Activated CD8-positive, alpha-beta memory T cell treated with anti-CD3 and anti-CD28 coated beads, Interleukin-2, amount 10 ng/mL, durations not matched to agents 7 days and 5 days (primary cell): Measurements from ENCODE around the gene SHROOM2. TPM values are rescaled to one million over a fixed set of nuclear protein-coding genes. Genes with fewer than 3 reads are reported as not detected.
A peak's percentile ranks its signal among the peaks of the same experiment; 100 is the strongest.

ENCODE experiments used
- ATAC-seq: fragments of 150-1000 bp; cut with Tn5 transposase; one replicate; pipeline ENCODE4 v1.10.0; 2021; ENCODE audit warnings: moderate library complexity
- CTCF ChIA-PET: fragments of 350-600 bp; sonication (Branson Sonifier 250); formaldehyde crosslinking; loops from one replicate; lab custom pipeline; 2021; ENCODE audit warnings: antibody characterized with exemption; lab: Charles Lee
- DNase-seq: peaks from one replicate; pipeline ENCODE4 v3.0.0-alpha.2; 2020
- H3K27ac Mint-ChIP-seq: one replicate; pipeline ENCODE4 v1.8.0; 2021; ENCODE audit warnings: mild to moderate bottlenecking, mixed read lengths
- H3K27me3 Mint-ChIP-seq: one replicate; pipeline ENCODE4 v1.8.0; 2021; ENCODE audit warnings: mixed read lengths
- H3K36me3 Mint-ChIP-seq: one replicate; pipeline ENCODE4 v1.8.0; 2021; ENCODE audit warnings: mild to moderate bottlenecking, mixed read lengths
- H3K4me1 Mint-ChIP-seq: one replicate; pipeline ENCODE4 v1.8.0; 2021; ENCODE audit warnings: mixed read lengths
- H3K4me3 Mint-ChIP-seq: one replicate; pipeline ENCODE4 v1.8.0; 2021; ENCODE audit warnings: mild to moderate bottlenecking, moderate library complexity, mixed read lengths
- H3K9me3 Mint-ChIP-seq: one replicate; pipeline ENCODE4 v1.8.0; 2022; ENCODE audit warnings: low read depth, mixed read lengths
- total RNA-seq, 2 experiments: library from RNA; stranded (reverse); gene quantifications; one replicate each; pipeline ENCODE4 v1.2.3, GENCODE V29; 2021

SHROOM2 gene
- not detected for total RNA-seq

- DNase-seq = no peak
- H3K27me3 Mint-ChIP-seq = peaks cover 44% of the 10 kb centered on the region
- no peak for ATAC-seq
- H3K9me3 Mint-ChIP-seq = no peaks in the 10 kb centered on the region
- no peak within 1 kb of the TSS for H3K27ac Mint-ChIP-seq
- no peaks in the 10 kb centered on the region for H3K36me3 Mint-ChIP-seq
- H3K4me3 Mint-ChIP-seq = no peak within 1 kb of the TSS
- H3K4me1 Mint-ChIP-seq = peaks cover 2% of the 10 kb centered on the region
- CTCF ChIA-PET = no interaction called here
Measured at GRCh38 chrX:9785944-9786797, at the start of gene SHROOM2. Gene SHROOM2 (plus strand): TSS chrX:9786429. CDS start chrX:9786546, 117 bp downstream.

GRCh38 chrX:9737363-9737762 is 48.9 kb upstream of the SHROOM2 start:
- Mint-ChIP-seq H3K36me3 (no peaks in the 10 kb centered on the region), H3K9me3 (no peaks in the 10 kb centered on the region), H3K27ac (no peak overlapping the region), H3K27me3 (peaks cover 2% of the 10 kb centered on the region), H3K4me1 (peaks cover 2% of the 10 kb centered on the region), H3K4me3 (no peak overlapping the region)
- DNase-seq (no peak), ATAC-seq (no peak)
- CTCF ChIA-PET = no interaction called here

- DNase-seq (no peak), ATAC-seq (no peak)
- Mint-ChIP-seq H3K36me3 (no peaks in the 10 kb centered on the region), H3K27ac (no peak overlapping the region), H3K9me3 (no peaks in the 10 kb centered on the region), H3K27me3 (peaks cover 2% of the 10 kb centered on the region), H3K4me1 (peaks cover 2% of the 10 kb centered on the region), H3K4me3 (no peak overlapping the region)
- CTCF ChIA-PET = no interaction called here
Measured at GRCh38 chrX:9738151-9738550, 48.1 kb upstream of the SHROOM2 start.

- no peaks in the 10 kb centered on the region for H3K36me3 Mint-ChIP-seq
- ATAC-seq = no peak
- DNase-seq = no peak
Measured at GRCh38 chrX:9739130-9739529, 47.1 kb upstream of the SHROOM2 start.

GRCh38 chrX:9745417-9746115 is 40.7 kb upstream of the SHROOM2 start:
- Mint-ChIP-seq H3K27me3 (no peaks in the 10 kb centered on the region), H3K36me3 (peaks cover 6% of the 10 kb centered on the region), H3K27ac (peak overlapping the region; percentile 75), H3K4me1 (peaks cover 20% of the 10 kb centered on the region), H3K4me3 (no peak overlapping the region), H3K9me3 (peaks cover 4% of the 10 kb centered on the region)
- DNase-seq (peak; percentile 40), ATAC-seq (no peak)
- CTCF ChIA-PET = no interaction called here

More at GRCh38 chrX:9739130-9739529, 47.1 kb upstream of the SHROOM2 start:
- CTCF ChIA-PET = no interaction called here
- no peak overlapping the region for H3K4me3 Mint-ChIP-seq
- no peak overlapping the region for H3K27ac Mint-ChIP-seq
- H3K4me1 Mint-ChIP-seq = peaks cover 2% of the 10 kb centered on the region
- H3K27me3 Mint-ChIP-seq = peaks cover 2% of the 10 kb centered on the region
- no peaks in the 10 kb centered on the region for H3K9me3 Mint-ChIP-seq

- H3K4me3 Mint-ChIP-seq = no peak overlapping the region
- peaks cover 20% of the 10 kb centered on the region for H3K4me1 Mint-ChIP-seq
- H3K27ac Mint-ChIP-seq = no peak overlapping the region
Measured at GRCh38 chrX:9746148-9746888, 39.9 kb upstream of the SHROOM2 start.

GRCh38 chrX:9747644-9748043 is 38.6 kb upstream of the SHROOM2 start:
- H3K27ac Mint-ChIP-seq = no peak overlapping the region
- CTCF ChIA-PET = no interaction called here
- H3K4me3 Mint-ChIP-seq = no peak overlapping the region
- peaks cover 4% of the 10 kb centered on the region for H3K9me3 Mint-ChIP-seq
- peaks cover 6% of the 10 kb centered on the region for H3K36me3 Mint-ChIP-seq
- DNase-seq (no peak), ATAC-seq (no peak)
- peaks cover 20% of the 10 kb centered on the region for H3K4me1 Mint-ChIP-seq
- H3K27me3 Mint-ChIP-seq = no peaks in the 10 kb centered on the region

More at GRCh38 chrX:9746148-9746888, 39.9 kb upstream of the SHROOM2 start:
- peaks cover 6% of the 10 kb centered on the region for H3K36me3 Mint-ChIP-seq
- H3K27me3 Mint-ChIP-seq = no peaks in the 10 kb centered on the region
- DNase-seq (no peak), ATAC-seq (no peak)
- peaks cover 4% of the 10 kb centered on the region for H3K9me3 Mint-ChIP-seq
- CTCF ChIA-PET = no interaction called here

- no peak overlapping the region for H3K4me3 Mint-ChIP-seq
- H3K27ac Mint-ChIP-seq = no peak overlapping the region
- H3K36me3 Mint-ChIP-seq = peaks cover 6% of the 10 kb centered on the region
- peaks cover 20% of the 10 kb centered on the region for H3K4me1 Mint-ChIP-seq
- ATAC-seq = no peak
- CTCF ChIA-PET = no interaction called here
- H3K9me3 Mint-ChIP-seq = peaks cover 4% of the 10 kb centered on the region
- no peak for DNase-seq
- no peaks in the 10 kb centered on the region for H3K27me3 Mint-ChIP-seq
Measured at GRCh38 chrX:9749146-9749692, 37.0 kb upstream of the SHROOM2 start.

GRCh38 chrX:9757366-9757765 is 28.9 kb upstream of the SHROOM2 start:
- H3K4me1 Mint-ChIP-seq = no peaks in the 10 kb centered on the region
- no peaks in the 10 kb centered on the region for H3K36me3 Mint-ChIP-seq
- H3K9me3 Mint-ChIP-seq = no peaks in the 10 kb centered on the region
- H3K27ac Mint-ChIP-seq = no peak overlapping the region
- peaks cover 2% of the 10 kb centered on the region for H3K27me3 Mint-ChIP-seq
- no peak overlapping the region for H3K4me3 Mint-ChIP-seq
- no peak for ATAC-seq
- DNase-seq = no peak
- CTCF ChIA-PET = no interaction called here

- Mint-ChIP-seq H3K9me3 (no peaks in the 10 kb centered on the region), H3K4me1 (no peaks in the 10 kb centered on the region), H3K4me3 (no peak overlapping the region), H3K27ac (no peak overlapping the region), H3K36me3 (no peaks in the 10 kb centered on the region), H3K27me3 (peaks cover 2% of the 10 kb centered on the region)
- no peak for DNase-seq
- ATAC-seq = no peak
- CTCF ChIA-PET = no interaction called here
Measured at GRCh38 chrX:9758021-9758638, 28.1 kb upstream of the SHROOM2 start.

GRCh38 chrX:9759337-9759736 is 26.9 kb upstream of the SHROOM2 start:
- Mint-ChIP-seq H3K27me3 (peaks cover 4% of the 10 kb centered on the region), H3K36me3 (no peaks in the 10 kb centered on the region)

GRCh38 chrX:9765072-9765736 is 21.0 kb upstream of the SHROOM2 start:
- Mint-ChIP-seq H3K27me3 (peaks cover 26% of the 10 kb centered on the region), H3K9me3 (no peaks in the 10 kb centered on the region)

More at GRCh38 chrX:9759337-9759736, 26.9 kb upstream of the SHROOM2 start:
- no peak overlapping the region for H3K4me3 Mint-ChIP-seq
- no peaks in the 10 kb centered on the region for H3K4me1 Mint-ChIP-seq
- CTCF ChIA-PET = no interaction called here
- DNase-seq = no peak
- ATAC-seq = no peak
- H3K27ac Mint-ChIP-seq = no peak overlapping the region
- H3K9me3 Mint-ChIP-seq = no peaks in the 10 kb centered on the region

More at GRCh38 chrX:9765072-9765736, 21.0 kb upstream of the SHROOM2 start:
- ATAC-seq (no peak), DNase-seq (no peak)
- CTCF ChIA-PET = no interaction called here
- no peaks in the 10 kb centered on the region for H3K36me3 Mint-ChIP-seq
- H3K4me1 Mint-ChIP-seq = no peaks in the 10 kb centered on the region
- H3K27ac Mint-ChIP-seq = no peak overlapping the region
- H3K4me3 Mint-ChIP-seq = no peak overlapping the region
